8988T (cell line): ENCODE data around the gene GATC.
A peak's percentile ranks its signal among the peaks of the same experiment; 100 is the strongest.

Experiments used
- DNase-seq: peaks from one replicate; pipeline ENCODE4 v3.0.0; 2011

Gene GATC

DNA sequence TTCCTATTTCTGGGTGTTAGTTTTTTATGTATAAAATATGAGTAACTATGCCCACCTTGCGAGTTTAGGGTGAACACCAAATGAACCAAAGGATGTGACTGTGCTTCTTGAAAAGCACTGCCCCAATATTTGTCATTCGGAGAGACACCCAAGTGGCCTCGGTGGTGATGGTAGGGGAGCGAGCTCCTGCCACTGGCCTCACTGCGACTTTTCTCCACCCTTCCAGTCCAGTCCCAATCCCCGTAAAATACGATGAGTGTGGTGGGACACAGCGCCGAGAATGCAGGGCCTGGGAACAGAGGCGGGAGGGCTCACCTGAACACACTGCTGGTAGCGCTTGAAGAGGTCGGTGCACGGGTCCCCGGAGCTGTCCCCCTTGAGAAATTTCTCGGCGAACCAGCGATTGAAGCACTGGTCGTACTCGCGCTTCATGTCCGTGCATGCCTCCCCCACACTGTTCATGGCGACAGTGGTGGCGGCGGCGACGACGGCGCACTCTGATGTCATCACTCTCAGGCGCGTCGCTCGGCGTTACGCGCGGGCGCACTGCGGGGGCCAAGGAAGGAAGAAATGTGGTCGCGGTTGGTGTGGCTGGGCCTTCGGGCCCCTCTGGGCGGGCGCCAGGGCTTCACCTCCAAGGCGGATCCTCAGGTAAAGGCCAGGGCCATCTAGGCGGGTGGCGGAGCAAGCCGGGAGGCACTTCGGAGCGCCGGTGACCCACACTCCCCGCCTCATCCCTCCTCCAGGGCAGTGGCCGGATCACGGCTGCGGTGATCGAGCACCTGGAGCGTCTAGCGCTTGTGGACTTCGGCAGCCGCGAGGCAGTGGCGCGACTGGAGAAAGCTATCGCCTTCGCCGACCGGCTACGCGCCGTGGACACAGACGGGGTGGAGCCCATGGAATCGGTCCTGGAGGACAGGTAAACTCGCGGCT, at the start of gene GATC, which contains the start of gene TRIAP1:
Gene GATC (plus strand): TSS at position 534 of the 933 bp plus-strand sequence. CDS start 37 bp downstream, at position 571.
Gene TRIAP1 (minus strand): TSS at position 474 of the 933 bp plus-strand sequence. CDS start 12 bp downstream, at position 462.
- DNase-seq = peak; percentile 58

GRCh38 chr12:120397824-120398540, 48.3 kb upstream of the GATC start:
- peak; percentile 39 for DNase-seq

- no peak for DNase-seq
Observed at GRCh38 chr12:120399531-120399930, 46.7 kb upstream of the GATC start.

GRCh38 chr12:120402217-120402616, 44.0 kb upstream of the GATC start:
- DNase-seq = no peak

DNA sequence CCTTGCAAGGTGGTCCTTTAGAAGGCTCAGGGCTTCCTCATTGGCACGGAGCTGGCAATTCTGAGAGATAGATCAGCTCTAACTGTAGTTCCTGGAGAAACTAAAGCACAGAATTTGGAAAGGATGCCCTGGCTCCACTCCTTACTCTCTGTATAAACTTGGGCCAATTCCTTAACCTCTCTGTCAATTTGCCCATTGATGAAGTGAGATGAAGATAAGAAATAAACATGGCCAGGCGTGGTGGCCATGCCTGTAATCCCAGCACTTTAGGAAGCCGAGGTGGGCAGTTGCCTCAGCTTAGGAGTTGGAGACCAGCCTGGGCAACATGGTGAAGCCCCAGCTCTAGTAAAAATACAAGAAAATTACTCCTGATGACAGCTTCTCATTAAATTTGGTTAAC, 42.4 kb upstream of the GATC start:
- no peak for DNase-seq

DNA sequence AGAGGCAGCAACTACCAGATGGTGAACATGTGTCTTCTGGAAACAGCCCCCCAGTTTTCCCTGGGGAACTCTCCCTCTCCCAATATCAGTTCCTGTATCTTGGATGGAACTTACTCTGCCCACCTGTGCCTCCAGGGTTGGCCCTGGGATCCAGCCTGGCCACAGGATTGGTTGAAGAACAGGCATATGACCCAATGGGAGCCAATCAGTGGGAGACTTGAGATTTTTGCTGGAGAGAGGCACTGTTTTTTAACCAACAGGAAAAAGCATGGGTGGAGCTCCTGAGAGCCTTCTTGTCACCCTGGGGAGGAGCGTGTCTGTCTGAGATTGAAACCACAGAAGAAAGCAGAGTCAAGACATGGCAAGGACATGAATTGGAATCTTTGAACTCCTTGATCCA, 42.0 kb upstream of the GATC start:
- no peak for DNase-seq

DNA sequence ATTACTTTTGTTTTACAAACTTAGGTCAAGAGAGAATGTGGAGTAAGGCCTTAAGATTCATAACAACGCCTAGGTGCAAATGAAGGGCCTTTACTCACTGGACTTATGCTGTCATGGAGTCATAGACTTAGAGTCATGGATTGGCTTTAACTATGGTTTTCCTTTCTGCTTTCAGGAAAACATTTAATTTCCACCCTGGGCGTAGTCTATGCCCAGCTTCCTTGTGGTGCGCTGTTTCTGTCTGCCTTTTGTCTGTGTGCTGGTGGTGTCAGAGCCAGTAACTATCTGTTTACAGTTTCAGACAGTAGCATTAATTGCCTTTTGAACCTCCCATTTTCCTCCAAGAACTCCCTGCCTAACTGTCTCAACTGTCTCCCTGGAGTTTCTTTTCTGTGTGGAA, 40.2 kb upstream of the GATC start:
- DNase-seq = no peak

- DNase-seq = no peak
Observed at GRCh38 chr12:120406553-120406952, 39.7 kb upstream of the GATC start.

GRCh38 chr12:120408771-120409170, 37.5 kb upstream of the GATC start:
- no peak for DNase-seq

DNA sequence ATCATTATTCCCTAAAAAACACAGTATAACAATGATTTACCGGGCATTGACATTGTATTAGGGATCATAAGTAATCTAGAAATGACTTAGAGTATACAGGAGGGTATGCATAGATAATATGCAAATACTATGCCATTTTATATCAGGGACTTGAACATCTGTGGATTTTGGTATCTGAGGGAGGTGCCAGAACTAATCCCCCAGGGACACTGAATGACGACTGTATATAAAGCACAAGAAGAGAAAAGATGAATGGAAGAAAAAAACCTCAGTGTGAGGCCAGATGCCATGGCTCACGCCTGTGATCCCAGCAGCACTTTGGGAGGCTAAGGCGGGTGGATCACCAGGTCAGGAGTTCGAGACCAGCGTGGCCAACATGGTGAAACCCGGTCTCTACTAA, 33.8 kb upstream of the GATC start:
- no peak for DNase-seq

DNA sequence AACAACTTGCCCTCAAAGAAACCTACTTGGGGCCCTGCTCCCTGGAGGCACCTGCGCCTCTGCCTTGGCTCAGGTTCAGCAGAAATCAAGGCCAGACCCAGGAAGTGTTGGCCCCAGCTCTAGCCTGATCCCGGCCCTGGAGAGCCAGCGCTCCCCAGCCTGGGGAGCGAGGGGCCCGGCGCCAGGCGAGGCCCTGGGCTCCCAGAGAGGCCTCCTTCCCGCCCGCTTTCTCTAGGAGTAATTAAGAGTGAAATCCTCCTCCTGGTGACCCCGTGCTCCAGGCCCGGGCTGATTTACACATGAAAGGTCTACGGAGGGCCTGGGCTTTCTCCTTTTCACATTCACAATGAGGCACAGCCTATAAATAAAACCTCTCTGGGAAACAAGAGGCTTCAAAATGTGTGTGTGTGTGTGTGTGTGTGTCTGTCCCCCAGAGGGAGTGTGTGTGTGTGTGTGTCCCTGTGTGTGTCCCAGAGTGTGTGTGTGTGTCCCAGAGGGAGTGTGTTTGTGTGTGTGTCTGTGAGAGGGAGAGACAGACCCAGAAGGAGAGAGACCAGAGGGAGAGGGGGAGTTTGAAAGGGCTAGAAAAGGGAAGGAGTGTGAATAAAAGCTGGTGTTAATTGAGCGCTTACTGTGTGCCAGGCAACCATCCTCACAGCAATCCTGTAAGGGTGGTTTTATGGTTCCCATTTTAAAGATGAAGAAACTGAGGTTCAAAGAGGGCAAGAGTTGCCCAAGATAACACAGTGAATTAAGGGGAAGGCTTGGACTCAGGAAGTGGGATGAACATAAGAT, 32.1 kb upstream of the GATC start:
- DNase-seq = no peak

GRCh38 chr12:120416490-120417216, 29.6 kb upstream of the GATC start:
- DNase-seq = no peak

DNA sequence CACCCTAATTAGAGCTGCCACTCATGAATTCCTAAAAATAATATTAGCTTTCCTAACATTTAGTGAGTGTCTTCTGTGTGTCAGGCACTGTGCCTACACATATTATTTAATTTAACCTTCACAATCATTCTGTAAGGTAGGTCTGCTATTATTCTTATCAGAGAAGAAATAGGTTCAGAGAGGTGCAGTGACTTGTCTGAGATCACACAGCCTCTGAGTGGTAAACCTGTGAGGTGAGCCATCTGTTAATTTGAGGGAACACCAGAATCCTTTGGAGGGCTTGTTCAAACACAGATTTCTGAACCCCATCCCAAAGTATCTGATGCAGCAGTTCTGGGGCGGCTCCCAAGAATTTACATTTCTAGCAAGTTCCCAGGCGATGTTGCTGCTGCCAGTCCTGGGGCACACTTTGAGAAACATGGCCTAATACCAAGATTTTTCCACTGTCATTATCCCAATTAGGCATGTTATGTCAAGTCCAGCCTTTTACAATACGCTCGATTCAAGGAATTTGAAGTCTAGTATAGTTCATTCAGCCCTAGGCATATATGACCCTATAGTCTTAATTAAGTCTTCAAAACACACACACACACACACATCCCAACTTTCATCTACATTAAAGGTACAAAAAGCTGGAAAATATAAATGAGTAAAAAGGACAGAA, 28.2 kb upstream of the GATC start:
- no peak for DNase-seq

DNA sequence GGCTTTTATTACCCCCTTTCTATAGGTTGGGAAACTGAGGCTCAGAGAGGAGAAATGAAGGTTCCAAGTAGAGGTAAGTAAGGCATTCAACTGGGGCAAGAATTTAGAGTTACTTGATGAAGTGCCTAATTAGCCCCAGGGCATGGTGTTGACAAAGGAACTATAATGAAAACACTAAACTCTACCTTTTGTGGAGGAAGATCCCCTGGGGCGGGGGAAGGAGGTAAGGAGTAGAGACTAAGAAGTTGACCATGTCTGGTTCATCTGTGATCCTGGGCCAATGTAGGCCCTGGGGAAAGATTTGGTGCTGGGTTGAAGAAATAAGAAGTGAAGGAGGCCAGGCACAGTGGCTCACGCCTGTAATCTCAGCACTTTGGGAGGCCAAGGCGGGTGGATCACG, 24.5 kb upstream of the GATC start:
- DNase-seq = no peak

GRCh38 chr12:120422892-120423456, 23.3 kb upstream of the GATC start:
- DNase-seq = no peak

- DNase-seq = no peak
Observed at GRCh38 chr12:120425797-120426196, 20.4 kb upstream of the GATC start.

DNA sequence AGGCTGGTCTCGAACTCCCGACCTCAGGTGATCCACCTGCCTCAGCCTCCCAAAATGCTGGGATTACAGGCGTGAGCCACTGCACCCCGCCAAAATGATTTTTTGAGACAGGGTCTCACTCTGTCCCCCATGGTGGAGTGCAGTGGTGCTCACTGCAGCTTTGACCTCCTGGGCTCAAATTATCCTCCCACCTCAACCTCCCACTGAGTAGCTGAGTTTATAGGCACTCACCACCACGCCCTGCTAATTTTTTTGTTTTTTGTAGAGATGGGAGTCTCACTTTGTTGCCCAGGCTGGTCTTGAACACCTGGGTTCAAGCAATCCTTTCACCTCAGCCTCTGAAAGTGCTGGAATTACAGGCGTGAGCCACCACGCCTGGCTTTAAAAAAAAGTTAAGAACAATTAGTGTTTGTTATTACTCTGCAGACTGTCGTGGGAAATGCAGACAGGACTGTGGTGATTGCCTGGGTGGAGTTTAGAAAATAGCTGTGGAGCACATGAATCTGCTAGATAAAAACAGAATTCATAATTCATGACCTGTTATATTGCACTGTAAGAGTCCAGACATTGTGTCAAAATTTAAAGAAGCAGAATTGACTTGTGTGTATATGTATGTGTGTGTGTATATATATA, 17.5 kb upstream of the GATC start:
- DNase-seq = no peak

GRCh38 chr12:120429368-120429767, 16.9 kb upstream of the GATC start:
- no peak for DNase-seq

DNA sequence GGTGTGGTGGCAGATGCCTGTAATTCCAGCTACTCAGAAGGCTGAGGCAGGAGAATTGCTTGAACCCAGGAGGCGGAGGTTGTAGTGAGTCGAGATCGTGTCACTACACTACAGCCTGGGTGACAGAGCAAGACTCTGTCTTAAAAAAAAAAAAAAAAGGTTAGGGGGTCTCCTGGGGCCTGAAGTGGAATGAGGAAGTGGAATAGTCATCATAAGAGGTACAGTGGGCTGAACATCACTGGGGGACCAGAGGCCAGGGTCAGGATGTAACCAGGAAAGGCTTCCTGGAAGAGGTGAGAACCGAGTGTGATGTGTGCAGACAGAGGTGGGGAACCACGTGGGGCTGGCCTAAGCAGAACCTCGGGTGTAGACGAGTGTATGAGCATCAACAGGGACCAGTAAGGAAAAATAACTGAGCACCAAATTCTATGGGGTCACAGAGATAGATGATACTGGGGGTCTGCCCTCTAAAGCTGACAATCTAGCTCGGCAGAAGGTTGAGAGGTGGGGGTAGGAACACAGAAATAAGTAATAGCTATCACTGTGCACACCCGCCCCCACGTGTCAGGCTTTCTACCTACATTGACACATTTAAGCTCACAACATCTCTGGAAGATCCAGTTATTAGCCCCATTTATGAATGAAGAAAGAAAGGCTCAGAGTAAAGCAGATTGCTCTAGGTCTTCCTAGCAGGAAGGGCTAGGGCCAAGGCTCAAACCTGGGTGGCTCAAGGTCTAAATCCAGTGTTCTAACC, 13.3 kb upstream of the GATC start:
- no peak for DNase-seq
